ENCODE measurements around the gene PHF19. TPM values are rescaled to one million over a fixed set of nuclear protein-coding genes. Genes with fewer than 3 reads are reported as not detected.

Gene PHF19
- total and polyA plus RNA-seq, 10 of the 15 experiments (the other 5 are each of a cell fraction or from before 2014, with no cell fraction given) = 26.0 to 133 (median 87.7) TPM

- TF ChIP-seq IKZF2 (IDR thresholded peaks at IDR 0.05) = no peak
- no peak for TF ChIP-seq TCF12 (IDR thresholded peaks at IDR 0.05; ENCODE audit: low read depth, low read length)
- no peak for TF ChIP-seq SREBF2 (IDR thresholded peaks at IDR 0.05; ENCODE audit: low read length)
- TF ChIP-seq PML (IDR thresholded peaks at IDR 0.05; ENCODE audit: low read length) = no peak
- no peak for TF ChIP-seq RBBP5 (conservative IDR thresholded peaks at IDR 0.05)
- TF ChIP-seq EP300 (IDR thresholded peaks at IDR 0.05; ENCODE audit: borderline replicate concordance in 1 of 2, control insufficient read depth in 1 of 2, low read depth in 2 of 2, low read length in 2 of 2) = no peak
- no peak for TF ChIP-seq E2F4 (IDR thresholded peaks at IDR 0.05; ENCODE audit: low read depth, low read length)
- TF ChIP-seq ATF3 (IDR thresholded peaks at IDR 0.05; ENCODE audit: borderline replicate concordance, extremely low read depth, low read depth, low read length) = no peak
- TF ChIP-seq LARP7 (IDR thresholded peaks at IDR 0.05) = no peak
- no peak for TF ChIP-seq NR2F1 (conservative IDR thresholded peaks at IDR 0.05)
- Histone ChIP-seq H3K9ac (ENCODE audit: control insufficient read depth, insufficient read depth, low read length) (no peak overlapping the region), H3K79me2 (ENCODE audit: control insufficient read depth, insufficient read depth, low read length) (no peaks in the 10 kb centered on the region), H4K20me1 (ENCODE audit: control insufficient read depth, insufficient read depth) (no peaks in the 10 kb centered on the region), H3K4me3 (no peak overlapping the region), H3K36me3 (ENCODE audit: control insufficient read depth in 2 of 2, insufficient read depth in 2 of 2, low read length in 1 of 2) (peaks cover 34 to 53% of the 10 kb centered on the region in 2 experiments), H3K27me3 (replicated peaks in 1 of 2; ENCODE audit: control insufficient read depth in 2 of 2, insufficient read depth in 2 of 2, low read length in 1 of 2) (no peaks in the 10 kb centered on the region), H2AFZ (ENCODE audit: control insufficient read depth, low read depth, low read length) (no peak overlapping the region), H3K4me1 (ENCODE audit: control insufficient read depth, insufficient read depth, low read length) (no peaks in the 10 kb centered on the region), H3K9me3 (replicated peaks; ENCODE audit: control insufficient read depth, insufficient read depth, low read length) (no peaks in the 10 kb centered on the region), H3K4me2 (ENCODE audit: control insufficient read depth, insufficient read depth) (no peak overlapping the region), H3K27ac (ENCODE audit: control insufficient read depth, insufficient read depth) (no peak overlapping the region)
- DNase-seq (ENCODE audit: low read depth, low spot score) (no peak), ATAC-seq (no peak), FAIRE-seq (no peak)
- RAD21 ChIA-PET (ENCODE audit: unreplicated experiment) = no interaction called here
- CTCF ChIA-PET = interaction anchor here (1.1 kb wide), 1 partner anchor 176 kb away, joined by 4 read pairs; no protein-coding TSS in a partner anchor
- in situ Hi-C loops (cut with MboI) (no loop called here), intact Hi-C loops (cut with micrococcal nuclease; ENCODE audit: unreplicated experiment) (no loop called here)
- no TSS peak for BruUV-seq (replicated peaks)
- WGBS (ENCODE audit: insufficient coverage, insufficient replicate concordance, low lambda C conversion rate, missing lambda C conversion rate) = 98% methylated on average over 11 of the region's 11 CpGs
- SMC1A ChIA-PET (ENCODE audit: uncharacterized antibody, unreplicated experiment) = interaction anchor here (1.0 kb wide), 1 partner anchor 13 kb away, joined by 3 read pairs; no protein-coding TSS in a partner anchor
- POLR2A ChIA-PET = no interaction called here
Measured at GRCh38 chr9:120860083-120860482, 16.9 kb downstream of the PHF19 start.

Data from GM12878 (cell line).